Coronary artery (tissue), 2 donors: ENCODE results near the gene CLDN8.

Experiments
- DNase-seq: peaks from one replicate; pipeline ENCODE4 v3.0.0-alpha.2; 2017; ENCODE audit warnings: low spot score
- H3K27ac ChIP-seq, 2 donors: fragments of 200-600 bp; sonication (generic); one replicate each; pipeline ENCODE4 v1.5.1; 2016 to 2019
- H3K4me3 ChIP-seq: fragments of 200-600 bp; sonication (generic); 2 replicates; pipeline ENCODE4 v1.5.1; 2016; ENCODE audit warnings: mild to moderate bottlenecking, moderate library complexity
- TF ChIP-seq, protein P1 (sequence below): fragments of 200-600 bp; sonication (generic); IDR thresholded peaks from one replicate; pipeline ENCODE4 v1.5.1; 2019; ENCODE audit warnings: antibody characterized with exemption

The CLDN8 gene

DNA sequence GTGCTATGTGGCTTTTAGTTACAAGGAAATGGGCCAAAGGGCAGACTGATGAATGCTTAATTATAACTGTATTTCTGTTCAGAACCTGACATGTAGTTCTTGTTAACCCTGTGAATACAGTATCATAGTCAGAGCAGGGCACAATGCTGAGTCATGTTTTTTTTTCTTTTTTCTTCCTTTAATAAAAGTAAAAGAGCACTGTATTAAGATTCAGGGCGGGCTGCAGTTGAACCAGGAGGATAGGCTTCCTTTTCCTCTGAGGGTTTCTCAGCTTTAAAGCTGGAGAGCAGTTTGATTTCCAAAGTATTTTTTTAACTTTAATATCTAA is 8.7 kb downstream of the CLDN8 start:
- H3K27ac ChIP-seq, result no peak overlapping the region
- TF ChIP-seq, protein P1, sequence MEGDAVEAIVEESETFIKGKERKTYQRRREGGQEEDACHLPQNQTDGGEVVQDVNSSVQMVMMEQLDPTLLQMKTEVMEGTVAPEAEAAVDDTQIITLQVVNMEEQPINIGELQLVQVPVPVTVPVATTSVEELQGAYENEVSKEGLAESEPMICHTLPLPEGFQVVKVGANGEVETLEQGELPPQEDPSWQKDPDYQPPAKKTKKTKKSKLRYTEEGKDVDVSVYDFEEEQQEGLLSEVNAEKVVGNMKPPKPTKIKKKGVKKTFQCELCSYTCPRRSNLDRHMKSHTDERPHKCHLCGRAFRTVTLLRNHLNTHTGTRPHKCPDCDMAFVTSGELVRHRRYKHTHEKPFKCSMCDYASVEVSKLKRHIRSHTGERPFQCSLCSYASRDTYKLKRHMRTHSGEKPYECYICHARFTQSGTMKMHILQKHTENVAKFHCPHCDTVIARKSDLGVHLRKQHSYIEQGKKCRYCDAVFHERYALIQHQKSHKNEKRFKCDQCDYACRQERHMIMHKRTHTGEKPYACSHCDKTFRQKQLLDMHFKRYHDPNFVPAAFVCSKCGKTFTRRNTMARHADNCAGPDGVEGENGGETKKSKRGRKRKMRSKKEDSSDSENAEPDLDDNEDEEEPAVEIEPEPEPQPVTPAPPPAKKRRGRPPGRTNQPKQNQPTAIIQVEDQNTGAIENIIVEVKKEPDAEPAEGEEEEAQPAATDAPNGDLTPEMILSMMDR, result no peak
- H3K4me3 ChIP-seq, result no peak overlapping the region
- no peak for DNase-seq

DNA sequence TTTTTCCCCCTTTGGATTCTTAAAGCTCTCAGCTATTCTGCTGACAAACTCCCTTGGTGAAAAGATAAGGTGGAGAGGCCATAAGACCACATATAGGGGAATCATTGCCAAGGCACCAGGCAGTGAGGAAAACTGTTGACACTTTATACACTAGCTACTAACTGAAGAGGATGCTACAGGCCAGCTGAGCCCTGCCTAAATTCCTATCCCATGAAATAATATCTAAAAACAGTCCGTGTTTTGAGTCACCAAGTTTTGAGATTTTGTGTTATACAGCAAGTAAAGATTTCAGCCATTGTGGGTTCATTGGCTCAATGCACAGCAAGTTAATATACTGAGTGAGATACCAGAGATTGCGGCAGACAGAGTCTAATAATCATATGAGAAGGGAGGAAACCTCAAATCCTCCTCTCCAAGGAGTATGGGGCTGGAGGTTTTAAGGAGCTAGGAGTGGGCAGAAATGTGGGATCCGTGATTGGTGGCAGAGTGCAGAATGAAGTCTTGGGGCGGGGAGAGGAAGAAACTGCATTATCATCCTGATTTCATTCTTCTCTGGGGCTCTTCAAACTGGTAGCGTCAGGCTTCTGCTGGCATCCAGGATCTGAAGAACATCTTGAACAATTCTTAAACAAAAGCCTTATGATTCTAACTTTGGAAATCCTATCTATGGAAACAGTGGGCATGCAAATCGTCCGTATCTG is 9.2 kb downstream of the CLDN8 start:
- DNase-seq, result no peak
- TF ChIP-seq, protein P1, result no peak
- Histone ChIP-seq H3K4me3 (no peak overlapping the region), H3K27ac (no peak overlapping the region)

DNA sequence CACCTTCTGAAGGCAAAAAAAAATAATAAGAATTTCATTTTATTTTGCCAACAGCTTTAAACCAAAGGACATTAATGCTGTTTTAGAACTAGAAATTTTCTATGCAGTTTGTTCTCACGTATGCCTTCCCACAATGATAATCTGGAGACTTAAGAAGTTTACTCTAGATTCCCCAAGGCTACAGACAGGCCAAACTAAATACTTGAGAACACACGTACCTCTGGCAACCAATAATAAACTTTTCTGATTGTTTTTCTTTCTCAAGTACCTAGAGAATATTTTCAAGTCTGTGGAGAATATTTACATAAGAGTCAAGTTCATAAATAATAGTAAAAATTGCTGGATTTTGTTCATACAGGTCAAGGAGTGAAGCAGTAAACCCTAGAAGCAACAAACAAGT is 15.9 kb downstream of the CLDN8 start:
- TF ChIP-seq, protein P1, result no peak
- no peak overlapping the region for H3K27ac ChIP-seq
- no peak for DNase-seq
- no peak overlapping the region for H3K4me3 ChIP-seq

DNA sequence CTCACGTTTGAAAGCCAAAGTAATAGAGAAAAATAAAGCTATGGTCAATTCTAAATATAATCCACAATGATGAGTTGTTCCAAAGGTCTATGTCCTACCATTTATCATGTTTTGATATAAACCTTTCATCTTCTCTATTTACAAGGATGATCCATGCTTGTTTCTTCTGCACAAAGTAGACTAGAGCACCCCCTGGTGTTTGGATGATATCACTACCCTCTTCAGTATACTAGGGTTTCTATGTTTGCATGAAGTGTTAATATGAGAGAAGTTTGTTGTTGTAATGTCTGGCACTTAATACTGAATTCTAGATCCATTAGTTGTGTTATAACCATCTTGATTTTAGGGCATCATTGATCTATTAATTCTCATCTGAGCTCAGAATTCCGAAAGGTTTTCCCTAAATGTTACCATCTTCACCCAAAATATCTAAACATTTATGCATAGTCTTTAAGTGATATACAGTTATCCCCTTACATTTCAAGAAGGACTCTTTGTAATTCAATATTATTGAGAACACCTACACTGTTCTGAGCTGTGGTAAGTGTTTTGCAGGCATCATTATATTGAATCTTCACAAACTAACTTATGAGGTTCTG is 21.1 kb downstream of the CLDN8 start:
- DNase-seq, result no peak
- TF ChIP-seq, protein P1, result no peak
- Histone ChIP-seq H3K4me3 (no peak overlapping the region), H3K27ac (no peak overlapping the region)

DNA sequence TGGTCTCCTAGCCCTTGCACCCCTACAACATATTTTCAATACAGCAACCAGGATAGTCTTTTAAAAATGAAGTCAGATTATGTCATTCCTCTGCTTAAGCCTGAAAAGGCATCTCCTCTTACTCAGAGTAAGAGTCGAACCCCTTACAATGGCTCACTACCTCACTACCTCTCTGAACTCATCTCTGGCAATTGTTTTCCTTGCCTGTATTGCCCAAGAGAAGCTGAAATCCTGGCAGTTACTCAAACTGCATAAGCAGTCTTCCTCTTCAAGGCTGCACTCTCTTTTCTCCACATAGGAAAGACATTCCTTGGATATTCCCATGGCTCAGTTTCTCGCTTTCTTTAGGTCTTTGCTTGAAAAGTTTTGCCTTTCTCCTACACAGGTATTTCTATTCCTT is 22.7 kb downstream of the CLDN8 start:
- Histone ChIP-seq H3K4me3 (no peak overlapping the region), H3K27ac (no peak overlapping the region)
- TF ChIP-seq, protein P1, result no peak
- DNase-seq, result no peak

DNA sequence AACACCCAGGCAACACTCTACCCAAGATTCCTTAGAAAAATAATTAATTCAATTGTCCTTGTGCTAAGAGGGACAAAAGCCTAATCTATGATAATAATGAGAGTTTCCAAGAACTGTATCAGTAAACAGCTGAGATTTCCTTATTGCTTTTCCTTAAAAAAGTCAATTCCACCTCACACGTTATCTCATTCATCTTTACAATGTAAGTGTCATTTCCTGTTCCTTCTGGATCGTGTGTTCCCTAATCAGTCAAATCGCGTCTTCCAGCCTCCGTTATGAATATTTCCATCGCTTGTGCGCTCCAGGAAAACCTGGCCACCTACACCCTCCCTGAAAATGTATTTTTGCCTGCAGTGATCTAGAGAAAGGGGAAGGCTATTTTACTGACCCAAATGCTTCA is 25.3 kb downstream of the CLDN8 start:
- Histone ChIP-seq H3K4me3 (no peak overlapping the region), H3K27ac (no peak overlapping the region)
- TF ChIP-seq, protein P1, result no peak
- DNase-seq, result no peak

DNA sequence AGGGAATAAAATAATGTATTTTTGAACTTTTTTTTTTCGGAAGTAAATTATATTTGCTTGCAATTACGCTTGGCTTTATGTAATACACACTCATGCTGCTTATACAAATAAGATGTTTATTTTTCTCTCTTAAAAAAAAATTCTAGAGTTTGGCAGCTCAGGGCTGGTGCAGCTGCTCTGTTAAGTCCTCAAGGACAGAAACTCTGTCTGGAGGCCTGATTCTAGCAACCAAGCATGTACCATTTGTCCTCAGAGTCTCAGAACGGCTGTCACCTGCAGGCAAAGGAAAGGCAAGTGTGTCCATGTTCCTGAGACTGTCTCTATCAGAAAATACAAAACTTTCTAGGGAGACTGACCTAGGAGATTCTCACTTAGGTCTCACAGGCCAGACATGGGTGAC is 26.1 kb downstream of the CLDN8 start:
- no peak overlapping the region for H3K4me3 ChIP-seq
- no peak overlapping the region for H3K27ac ChIP-seq
- TF ChIP-seq, protein P1, result no peak
- no peak for DNase-seq
